Neutrophil (primary cell): ENCODE results near the gene RIPOR2.
"Not testable (repeated sequence)": the region's sequence is repeated elsewhere in the genome, so short reads cannot be mapped to it uniquely, and the experiment has no call there.

Experiments used
- H3K27ac ChIP-seq: fragments of 200-600 bp; sonication (generic); 2 replicates; pipeline ENCODE4 v1.5.1; 2016; ENCODE audit warnings: mild to moderate bottlenecking, moderate library complexity
- H3K27me3 ChIP-seq: fragments of 200-600 bp; sonication (generic); 2 replicates; pipeline ENCODE4 v1.6.0; 2016; ENCODE audit warnings: mild to moderate bottlenecking
- H3K36me3 ChIP-seq: fragments of 200-600 bp; sonication (generic); 2 replicates; pipeline ENCODE4 v1.5.1; 2017
- H3K4me1 ChIP-seq, 2 experiments: fragments of 200-600 bp in 1 of 2; sonication (generic) in 1 of 2; 1 replicate in 1 of 2; 2 replicates in 1 of 2; pipeline versions ENCODE4 v1.5.1 to v1.6.1; 2013 to 2016; ENCODE audit warnings: low read depth in 1 of 2, low read length in 1 of 2, mild to moderate bottlenecking in 1 of 2, moderate library complexity in 1 of 2; ENCODE audit not compliant: control insufficient read depth in 1 of 2, insufficient read depth in 1 of 2
- H3K4me3 ChIP-seq, 2 experiments: fragments of 200-600 bp in 1 of 2; sonication (generic) in 1 of 2; 1 replicate in 1 of 2; 2 replicates in 1 of 2; pipeline ENCODE4 v1.5.1; 2013 to 2016; ENCODE audit warnings: low read depth in 1 of 2, low read length in 1 of 2, mild to moderate bottlenecking in 1 of 2, moderate library complexity in 1 of 2
- H3K9me3 ChIP-seq: fragments of 200-600 bp; sonication (generic); 2 replicates; pipeline ENCODE4 v1.5.1; 2016
- TF ChIP-seq, protein P1 (sequence below): fragments of 200-600 bp; sonication (generic); IDR thresholded peaks from 2 replicates; pipeline ENCODE4 v1.5.1; 2016; ENCODE audit warnings: antibody characterized with exemption

Gene RIPOR2

GRCh38 chr6:24775520-24776058 lies 160.2 kb downstream of the RIPOR2 start:
- H3K4me3 ChIP-seq: peak overlapping the region; percentile 98 to 99
- no peaks in the 10 kb centered on the region for H3K36me3 ChIP-seq
- H3K9me3 ChIP-seq: no peaks in the 10 kb centered on the region
- peaks cover 21% of the 10 kb centered on the region in 2 experiments for H3K4me1 ChIP-seq
- H3K27me3 ChIP-seq: no peaks in the 10 kb centered on the region
- H3K27ac ChIP-seq: peak overlapping the region; percentile 86
- TF ChIP-seq, protein P1, sequence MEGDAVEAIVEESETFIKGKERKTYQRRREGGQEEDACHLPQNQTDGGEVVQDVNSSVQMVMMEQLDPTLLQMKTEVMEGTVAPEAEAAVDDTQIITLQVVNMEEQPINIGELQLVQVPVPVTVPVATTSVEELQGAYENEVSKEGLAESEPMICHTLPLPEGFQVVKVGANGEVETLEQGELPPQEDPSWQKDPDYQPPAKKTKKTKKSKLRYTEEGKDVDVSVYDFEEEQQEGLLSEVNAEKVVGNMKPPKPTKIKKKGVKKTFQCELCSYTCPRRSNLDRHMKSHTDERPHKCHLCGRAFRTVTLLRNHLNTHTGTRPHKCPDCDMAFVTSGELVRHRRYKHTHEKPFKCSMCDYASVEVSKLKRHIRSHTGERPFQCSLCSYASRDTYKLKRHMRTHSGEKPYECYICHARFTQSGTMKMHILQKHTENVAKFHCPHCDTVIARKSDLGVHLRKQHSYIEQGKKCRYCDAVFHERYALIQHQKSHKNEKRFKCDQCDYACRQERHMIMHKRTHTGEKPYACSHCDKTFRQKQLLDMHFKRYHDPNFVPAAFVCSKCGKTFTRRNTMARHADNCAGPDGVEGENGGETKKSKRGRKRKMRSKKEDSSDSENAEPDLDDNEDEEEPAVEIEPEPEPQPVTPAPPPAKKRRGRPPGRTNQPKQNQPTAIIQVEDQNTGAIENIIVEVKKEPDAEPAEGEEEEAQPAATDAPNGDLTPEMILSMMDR: no peak

- peaks cover 21% of the 10 kb centered on the region in 2 experiments for H3K4me1 ChIP-seq
- no peaks in the 10 kb centered on the region for H3K27me3 ChIP-seq
- H3K36me3 ChIP-seq: no peaks in the 10 kb centered on the region
- TF ChIP-seq, protein P1: peak; percentile 11
- H3K4me3 ChIP-seq: peak within 1 kb of the TSS; percentile 98 to 99
- no peaks in the 10 kb centered on the region for H3K9me3 ChIP-seq
- peak within 1 kb of the TSS; percentile 86 for H3K27ac ChIP-seq
Measured at GRCh38 chr6:24774696-24775519, 160.9 kb downstream of the RIPOR2 start, which contains the start of gene GMNN. GMNN (plus strand) TSS chr6:24774937; CDS start chr6:24777247, 2,310 bp downstream.

DNA sequence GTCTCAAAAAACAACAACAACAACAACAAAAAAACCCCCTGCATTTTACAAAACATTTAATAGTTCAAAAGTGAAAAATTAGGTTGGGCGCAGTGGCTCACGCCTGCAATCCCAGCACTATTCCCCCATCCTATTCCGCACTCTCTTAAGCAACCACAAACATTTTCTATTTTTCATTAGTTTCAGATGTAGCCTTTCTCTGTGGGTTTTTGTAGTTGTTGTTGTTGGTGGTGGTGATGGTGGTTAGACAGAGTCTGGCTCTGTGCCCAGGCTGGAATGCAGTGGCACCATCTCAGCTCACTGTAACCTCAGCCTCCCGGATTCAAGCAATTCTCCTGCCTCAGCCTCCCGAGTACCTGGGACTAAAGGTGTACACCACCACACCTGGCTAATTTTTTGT lies 167.4 kb downstream of the RIPOR2 start:
- no peaks in the 10 kb centered on the region for H3K4me1 ChIP-seq
- TF ChIP-seq, protein P1: no peak
- no peaks in the 10 kb centered on the region for H3K36me3 ChIP-seq
- H3K27ac ChIP-seq: no peak overlapping the region
- no peaks in the 10 kb centered on the region for H3K27me3 ChIP-seq
- no peak overlapping the region for H3K4me3 ChIP-seq
- H3K9me3 ChIP-seq: no peaks in the 10 kb centered on the region

- Histone ChIP-seq H3K27me3 (no peaks in the 10 kb centered on the region), H3K9me3 (no peaks in the 10 kb centered on the region), H3K4me3 (no peak overlapping the region), H3K27ac (no peak overlapping the region), H3K36me3 (no peaks in the 10 kb centered on the region), H3K4me1 (no peaks in the 10 kb centered on the region)
- TF ChIP-seq, protein P1: no peak
Measured at GRCh38 chr6:24766680-24767462, 168.9 kb downstream of the RIPOR2 start.

GRCh38 chr6:24765968-24766367 lies 169.8 kb downstream of the RIPOR2 start:
- H3K9me3 ChIP-seq, H3K36me3 ChIP-seq, H3K4me1 ChIP-seq, H3K4me3 ChIP-seq, H3K27me3 ChIP-seq, H3K27ac ChIP-seq: not testable (repeated sequence)

GRCh38 chr6:24764833-24765828 lies 170.6 kb downstream of the RIPOR2 start:
- H3K27ac ChIP-seq, H3K4me1 ChIP-seq, H3K9me3 ChIP-seq, H3K27me3 ChIP-seq, H3K36me3 ChIP-seq, H3K4me3 ChIP-seq: not testable (repeated sequence)
